NT2/D1 (cell line): ENCODE results near the gene VWA3A.

Experiments
- SUZ12 ChIP-seq: IDR thresholded peaks from 2 replicates; pipeline ENCODE4 v1.6.1; 2011; ENCODE audit not compliant: insufficient read length, insufficient read depth; ENCODE audit errors: extremely low read depth
- YY1 ChIP-seq: IDR thresholded peaks from 2 replicates; pipeline ENCODE4 v1.6.1; 2011; ENCODE audit not compliant: insufficient read length, insufficient read depth

GRCh38 chr16:22078656-22079055 is 13.7 kb upstream of the VWA3A start:
- TF ChIP-seq YY1: no peak
- TF ChIP-seq SUZ12: no peak
